Hepatocyte (in vitro differentiated cells): ENCODE results near the gene XYLT1. TPM values are rescaled to one million over a fixed set of nuclear protein-coding genes. Genes with fewer than 3 reads are reported as not detected.

Experiments used
- DNase-seq: peaks from one replicate; pipeline ENCODE4 v3.0.0-alpha.2; 2016; ENCODE audit warnings: low spot score
- H2AFZ ChIP-seq: fragments of 200-600 bp; sonication (generic); 2 replicates; pipeline ENCODE4 v1.6.0; 2016; ENCODE audit warnings: antibody characterized with exemption, mild to moderate bottlenecking
- H3K27ac ChIP-seq: fragments of 200-600 bp; sonication (generic); 2 replicates; pipeline ENCODE4 v1.5.1; 2016; ENCODE audit warnings: mild to moderate bottlenecking
- H3K27me3 ChIP-seq: fragments of 200-600 bp; sonication (generic); 2 replicates; pipeline ENCODE4 v1.6.1; 2016
- H3K36me3 ChIP-seq: fragments of 200-600 bp; sonication (generic); replicated peaks from 2 replicates; pipeline ENCODE4 v1.5.1; 2016; ENCODE audit warnings: low read depth; ENCODE audit not compliant: insufficient read depth
- H3K4me1 ChIP-seq: fragments of 200-600 bp; sonication (generic); 2 replicates; pipeline ENCODE4 v1.5.1; 2016; ENCODE audit warnings: mild to moderate bottlenecking, moderate library complexity; ENCODE audit not compliant: insufficient read depth
- H3K4me2 ChIP-seq: fragments of 200-600 bp; sonication (generic); 2 replicates; pipeline ENCODE4 v1.6.0; 2016
- H3K4me3 ChIP-seq: fragments of 200-600 bp; sonication (generic); 2 replicates; pipeline ENCODE4 v1.5.1; 2016; ENCODE audit warnings: mild to moderate bottlenecking
- H3K79me2 ChIP-seq: fragments of 200-600 bp; sonication (generic); 2 replicates; pipeline ENCODE4 v1.6.0; 2017; ENCODE audit warnings: mild to moderate bottlenecking
- H3K9me2 ChIP-seq: fragments of 200-600 bp; sonication (generic); replicated peaks from 2 replicates; pipeline ENCODE4 v1.6.0; 2017; ENCODE audit warnings: mild to moderate bottlenecking; ENCODE audit not compliant: insufficient read depth
- H3K9me3 ChIP-seq: fragments of 200-600 bp; sonication (generic); 2 replicates; pipeline ENCODE4 v1.5.1; 2016; ENCODE audit warnings: low read depth, mild to moderate bottlenecking
- H4K20me1 ChIP-seq: fragments of 200-600 bp; sonication (generic); 2 replicates; pipeline ENCODE4 v1.6.0; 2016; ENCODE audit warnings: mild to moderate bottlenecking; ENCODE audit not compliant: insufficient read depth, poor library complexity, severe bottlenecking
- EZH2 ChIP-seq: fragments of 200-600 bp; sonication (generic); IDR thresholded peaks from 2 replicates; pipeline ENCODE4 v1.6.1; 2016; ENCODE audit warnings: antibody characterized with exemption, mild to moderate bottlenecking, borderline replicate concordance
- EZH2phosphoT487 ChIP-seq: fragments of 200-600 bp; sonication (generic); IDR thresholded peaks from one replicate; pipeline ENCODE4 v1.6.1; 2018; ENCODE audit warnings: antibody characterized with exemption, mild to moderate bottlenecking, low read depth, moderate library complexity; ENCODE audit not compliant: unreplicated experiment, severe bottlenecking
- WGBS: methylation state at CpG from one replicate; pipeline ENCODE4 v1.1.6; 2016; ENCODE audit warnings: low lambda C conversion rate; ENCODE audit errors: missing lambda C conversion rate; 5-methylcytosine and 5-hydroxymethylcytosine counted together
- polyA plus RNA-seq: library from polyadenylated mRNA; unstranded; fragments of >200 nt; fragmentation: Nextera tagmentation; extraction: Ambion mirVana; gene quantifications from 2 replicates; pipeline ENCODE4 v1.2.1, GENCODE V29; 2016
- total RNA-seq: library from RNA; depleted of rRNA; stranded (reverse); fragments of >200 nt; gene quantifications from 2 replicates; pipeline ENCODE4 v1.2.3, GENCODE V29; 2014
- TF ChIP-seq, protein P1 (sequence below): fragments of 200-600 bp; sonication (generic); IDR thresholded peaks from 2 replicates; pipeline ENCODE4 v1.5.1; 2016; ENCODE audit warnings: antibody characterized with exemption, mild to moderate bottlenecking; ENCODE audit not compliant: poor library complexity

Gene XYLT1
- total and polyA plus RNA-seq, 2 experiments from 2014 or later, result 6.9 to 13.7 TPM

DNA sequence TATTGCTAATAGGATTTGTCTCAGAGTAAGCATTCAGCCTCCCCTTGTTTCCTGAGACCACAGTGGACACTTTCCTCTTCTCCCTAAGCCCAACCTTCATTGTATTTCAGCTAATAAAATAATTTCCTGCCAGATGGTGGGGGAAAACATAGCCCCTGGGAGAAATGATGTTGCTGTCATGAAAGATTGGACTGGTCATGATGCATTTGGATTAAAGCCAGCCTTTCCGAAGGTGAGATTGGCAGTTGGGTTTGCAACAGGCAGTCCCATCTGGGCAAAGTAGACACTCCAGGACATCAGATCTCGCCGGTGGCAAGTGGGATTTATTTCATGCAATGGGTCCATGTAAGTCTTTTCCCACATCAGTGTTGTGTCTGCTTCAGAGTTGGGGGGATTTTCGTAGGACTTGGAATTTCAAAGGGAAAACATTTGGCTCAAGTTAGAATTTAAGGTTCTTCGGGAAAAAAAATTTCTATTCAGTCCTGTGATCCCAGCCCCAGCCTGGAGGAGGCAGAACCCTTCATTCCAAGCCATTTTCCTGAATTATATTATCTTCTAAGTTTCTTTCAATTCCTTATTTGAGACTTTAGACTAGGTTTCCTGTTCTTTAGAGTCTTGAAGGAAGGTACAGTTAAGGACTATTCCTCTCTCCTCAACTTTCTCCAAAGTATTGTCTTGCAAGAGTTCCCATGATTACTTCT lies 391.7 kb downstream of the XYLT1 start:
- 75% methylated on average over 5 of the region's 5 CpGs for WGBS
- Histone ChIP-seq H2AFZ (no peak overlapping the region), H3K4me1 (peaks cover 4% of the 10 kb centered on the region)

GRCh38 chr16:17076818-17077498 lies 393.8 kb downstream of the XYLT1 start:
- TF ChIP-seq, protein P1, sequence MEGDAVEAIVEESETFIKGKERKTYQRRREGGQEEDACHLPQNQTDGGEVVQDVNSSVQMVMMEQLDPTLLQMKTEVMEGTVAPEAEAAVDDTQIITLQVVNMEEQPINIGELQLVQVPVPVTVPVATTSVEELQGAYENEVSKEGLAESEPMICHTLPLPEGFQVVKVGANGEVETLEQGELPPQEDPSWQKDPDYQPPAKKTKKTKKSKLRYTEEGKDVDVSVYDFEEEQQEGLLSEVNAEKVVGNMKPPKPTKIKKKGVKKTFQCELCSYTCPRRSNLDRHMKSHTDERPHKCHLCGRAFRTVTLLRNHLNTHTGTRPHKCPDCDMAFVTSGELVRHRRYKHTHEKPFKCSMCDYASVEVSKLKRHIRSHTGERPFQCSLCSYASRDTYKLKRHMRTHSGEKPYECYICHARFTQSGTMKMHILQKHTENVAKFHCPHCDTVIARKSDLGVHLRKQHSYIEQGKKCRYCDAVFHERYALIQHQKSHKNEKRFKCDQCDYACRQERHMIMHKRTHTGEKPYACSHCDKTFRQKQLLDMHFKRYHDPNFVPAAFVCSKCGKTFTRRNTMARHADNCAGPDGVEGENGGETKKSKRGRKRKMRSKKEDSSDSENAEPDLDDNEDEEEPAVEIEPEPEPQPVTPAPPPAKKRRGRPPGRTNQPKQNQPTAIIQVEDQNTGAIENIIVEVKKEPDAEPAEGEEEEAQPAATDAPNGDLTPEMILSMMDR, result no peak
- TF ChIP-seq EZH2 (no peak), EZH2phosphoT487 (no peak)
- no peak overlapping the region for H2AFZ ChIP-seq

More for the DNA sequence above, 391.7 kb downstream of the XYLT1 start:
- Histone ChIP-seq H3K79me2 (no peaks in the 10 kb centered on the region), H3K4me3 (no peak overlapping the region), H3K36me3 (no peaks in the 10 kb centered on the region), H3K4me2 (no peak overlapping the region), H3K9me2 (no peaks in the 10 kb centered on the region), H3K27ac (no peak overlapping the region), H3K9me3 (no peaks in the 10 kb centered on the region), H4K20me1 (no peaks in the 10 kb centered on the region), H3K27me3 (no peaks in the 10 kb centered on the region)
- TF ChIP-seq EZH2phosphoT487 (no peak), EZH2 (no peak)
- TF ChIP-seq, protein P1, result no peak
- no peak for DNase-seq

GRCh38 chr16:17076092-17076754 lies 394.5 kb downstream of the XYLT1 start:
- 78% methylated on average over 9 of the region's 9 CpGs for WGBS
- no peak for DNase-seq
- H3K9me2 ChIP-seq, result no peaks in the 10 kb centered on the region

More at GRCh38 chr16:17076818-17077498, 393.8 kb downstream of the XYLT1 start:
- Histone ChIP-seq H3K27ac (no peak overlapping the region), H3K79me2 (no peaks in the 10 kb centered on the region), H3K27me3 (no peaks in the 10 kb centered on the region), H3K9me2 (no peaks in the 10 kb centered on the region), H3K4me1 (no peaks in the 10 kb centered on the region), H3K4me3 (no peak overlapping the region), H3K9me3 (no peaks in the 10 kb centered on the region), H4K20me1 (no peaks in the 10 kb centered on the region), H3K4me2 (no peak overlapping the region), H3K36me3 (no peaks in the 10 kb centered on the region)
- DNase-seq, result no peak
- 84% methylated on average over 5 of the region's 5 CpGs for WGBS

DNA sequence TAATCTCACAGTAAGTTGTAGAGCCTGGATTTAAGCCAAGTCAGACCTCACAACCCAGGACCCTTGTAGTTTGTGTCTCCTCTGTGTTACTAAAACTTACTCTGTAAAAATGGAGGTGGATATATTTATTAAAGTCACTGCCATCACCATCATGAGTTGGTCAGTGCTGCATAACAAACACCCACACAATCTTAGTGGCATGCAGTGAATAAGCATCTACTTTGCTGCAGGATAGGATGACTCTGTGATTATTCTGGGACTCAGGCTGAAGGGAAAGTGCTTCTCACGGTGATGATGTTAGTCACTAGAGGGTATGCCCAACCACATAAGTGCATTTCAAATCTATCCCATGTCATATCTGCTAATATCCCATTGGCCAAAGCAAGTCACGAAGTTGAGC lies 398.7 kb downstream of the XYLT1 start:
- H3K4me3 ChIP-seq, result no peak overlapping the region
- H3K27ac ChIP-seq, result no peak overlapping the region
- H3K4me1 ChIP-seq, result no peaks in the 10 kb centered on the region
- no peak overlapping the region for H3K4me2 ChIP-seq
- H3K36me3 ChIP-seq, result no peaks in the 10 kb centered on the region
- H3K27me3 ChIP-seq, result no peaks in the 10 kb centered on the region
- no peaks in the 10 kb centered on the region for H3K9me3 ChIP-seq
- H3K79me2 ChIP-seq, result no peaks in the 10 kb centered on the region
- H3K9me2 ChIP-seq, result no peaks in the 10 kb centered on the region
- no peaks in the 10 kb centered on the region for H4K20me1 ChIP-seq
- TF ChIP-seq EZH2phosphoT487 (no peak), EZH2 (no peak)
- TF ChIP-seq, protein P1, result no peak
- no peak for DNase-seq
- no peak overlapping the region for H2AFZ ChIP-seq
- 83% methylated on average over 2 of the region's 2 CpGs for WGBS

More at GRCh38 chr16:17076092-17076754, 394.5 kb downstream of the XYLT1 start:
- Histone ChIP-seq H3K79me2 (no peaks in the 10 kb centered on the region), H3K4me1 (no peaks in the 10 kb centered on the region), H2AFZ (no peak overlapping the region), H3K9me3 (no peaks in the 10 kb centered on the region), H3K4me2 (no peak overlapping the region), H3K4me3 (no peak overlapping the region), H3K27ac (no peak overlapping the region), H3K36me3 (no peaks in the 10 kb centered on the region), H3K27me3 (no peaks in the 10 kb centered on the region), H4K20me1 (no peaks in the 10 kb centered on the region)
- no peak for TF ChIP-seq EZH2phosphoT487
